AG09319 (cell line): ENCODE measurements around the gene ARAP2.

Source experiments
- DNase-seq: peaks from one replicate; pipeline ENCODE4 v3.0.0-alpha.2; 2010; ENCODE audit warnings: low read depth; ENCODE audit errors: extremely low read depth
- TF ChIP-seq, protein P1 (sequence below): IDR thresholded peaks from 2 replicates; pipeline ENCODE4 v1.5.1; 2011; ENCODE audit warnings: low read depth, mild to moderate bottlenecking, inconsistent platforms, low read length, moderate library complexity

The ARAP2 gene

DNA sequence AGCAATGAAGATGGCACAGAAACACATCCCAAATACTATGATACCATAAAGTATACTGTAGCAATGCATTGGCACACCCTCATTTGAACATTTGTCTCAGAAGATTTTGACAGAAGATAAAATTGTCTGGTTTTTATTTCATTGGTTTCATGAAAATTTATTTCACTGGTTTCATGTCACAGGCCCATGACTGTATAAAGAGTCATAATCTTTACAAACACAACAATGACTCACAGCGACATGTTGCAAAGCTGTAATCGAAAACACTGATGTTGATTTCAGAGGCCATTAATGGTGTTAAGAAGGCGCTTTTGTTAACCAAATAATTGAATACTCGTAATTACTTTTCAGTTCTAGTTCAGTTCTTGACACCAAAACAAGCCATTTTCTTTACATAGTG is 29.0 kb upstream of the ARAP2 start:
- TF ChIP-seq, protein P1, sequence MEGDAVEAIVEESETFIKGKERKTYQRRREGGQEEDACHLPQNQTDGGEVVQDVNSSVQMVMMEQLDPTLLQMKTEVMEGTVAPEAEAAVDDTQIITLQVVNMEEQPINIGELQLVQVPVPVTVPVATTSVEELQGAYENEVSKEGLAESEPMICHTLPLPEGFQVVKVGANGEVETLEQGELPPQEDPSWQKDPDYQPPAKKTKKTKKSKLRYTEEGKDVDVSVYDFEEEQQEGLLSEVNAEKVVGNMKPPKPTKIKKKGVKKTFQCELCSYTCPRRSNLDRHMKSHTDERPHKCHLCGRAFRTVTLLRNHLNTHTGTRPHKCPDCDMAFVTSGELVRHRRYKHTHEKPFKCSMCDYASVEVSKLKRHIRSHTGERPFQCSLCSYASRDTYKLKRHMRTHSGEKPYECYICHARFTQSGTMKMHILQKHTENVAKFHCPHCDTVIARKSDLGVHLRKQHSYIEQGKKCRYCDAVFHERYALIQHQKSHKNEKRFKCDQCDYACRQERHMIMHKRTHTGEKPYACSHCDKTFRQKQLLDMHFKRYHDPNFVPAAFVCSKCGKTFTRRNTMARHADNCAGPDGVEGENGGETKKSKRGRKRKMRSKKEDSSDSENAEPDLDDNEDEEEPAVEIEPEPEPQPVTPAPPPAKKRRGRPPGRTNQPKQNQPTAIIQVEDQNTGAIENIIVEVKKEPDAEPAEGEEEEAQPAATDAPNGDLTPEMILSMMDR, result no peak
- no peak for DNase-seq

DNA sequence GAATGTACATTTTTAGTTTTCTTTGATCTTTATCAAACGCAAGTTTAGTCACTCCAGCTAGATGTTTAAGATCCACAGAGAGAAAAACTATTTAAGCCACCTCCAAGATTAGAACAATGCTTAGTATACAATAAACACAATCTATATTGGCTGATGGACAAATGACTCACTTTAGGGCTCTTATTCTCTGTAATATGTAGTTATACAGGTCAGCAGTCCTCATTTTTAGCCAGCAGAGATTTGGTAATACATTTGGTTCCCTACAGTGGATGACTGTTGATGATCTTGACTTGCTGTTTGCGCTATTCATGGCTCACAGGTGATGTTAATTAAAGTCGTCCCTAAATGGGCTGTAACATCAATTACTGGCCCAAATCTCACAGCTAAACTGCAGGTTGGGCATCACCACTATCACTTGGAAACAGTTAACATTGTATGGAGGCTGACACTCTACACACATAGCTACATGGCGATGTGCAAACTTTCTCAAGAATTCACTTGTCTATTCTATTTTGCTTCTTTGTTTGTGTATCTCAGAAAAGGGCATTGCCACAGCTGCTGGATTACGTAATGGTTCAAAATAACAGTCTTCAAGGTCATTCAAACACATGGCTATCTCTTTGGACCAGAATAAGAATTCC is 25.3 kb upstream of the ARAP2 start:
- TF ChIP-seq, protein P1, result no peak
- no peak for DNase-seq

DNA sequence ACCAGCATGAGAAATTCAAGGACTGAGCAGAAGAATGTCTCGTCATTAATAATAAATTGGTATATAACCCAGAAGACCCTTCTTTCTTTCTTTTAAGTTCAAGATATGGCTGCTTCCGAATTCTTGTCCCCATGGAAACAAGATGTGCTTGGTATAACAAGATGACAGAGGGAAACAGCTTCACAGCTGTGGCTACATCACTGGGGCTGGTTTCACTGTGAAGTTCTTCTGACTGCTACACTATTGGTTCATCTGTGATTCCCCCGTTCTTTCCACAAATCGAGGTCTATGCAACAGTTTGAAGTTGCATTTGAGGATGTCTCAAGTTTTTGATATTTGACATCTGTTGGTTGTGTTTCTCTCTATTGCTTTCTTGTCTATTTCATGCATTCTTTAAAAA is 24.8 kb upstream of the ARAP2 start:
- TF ChIP-seq, protein P1, result no peak
- DNase-seq, result no peak

DNA sequence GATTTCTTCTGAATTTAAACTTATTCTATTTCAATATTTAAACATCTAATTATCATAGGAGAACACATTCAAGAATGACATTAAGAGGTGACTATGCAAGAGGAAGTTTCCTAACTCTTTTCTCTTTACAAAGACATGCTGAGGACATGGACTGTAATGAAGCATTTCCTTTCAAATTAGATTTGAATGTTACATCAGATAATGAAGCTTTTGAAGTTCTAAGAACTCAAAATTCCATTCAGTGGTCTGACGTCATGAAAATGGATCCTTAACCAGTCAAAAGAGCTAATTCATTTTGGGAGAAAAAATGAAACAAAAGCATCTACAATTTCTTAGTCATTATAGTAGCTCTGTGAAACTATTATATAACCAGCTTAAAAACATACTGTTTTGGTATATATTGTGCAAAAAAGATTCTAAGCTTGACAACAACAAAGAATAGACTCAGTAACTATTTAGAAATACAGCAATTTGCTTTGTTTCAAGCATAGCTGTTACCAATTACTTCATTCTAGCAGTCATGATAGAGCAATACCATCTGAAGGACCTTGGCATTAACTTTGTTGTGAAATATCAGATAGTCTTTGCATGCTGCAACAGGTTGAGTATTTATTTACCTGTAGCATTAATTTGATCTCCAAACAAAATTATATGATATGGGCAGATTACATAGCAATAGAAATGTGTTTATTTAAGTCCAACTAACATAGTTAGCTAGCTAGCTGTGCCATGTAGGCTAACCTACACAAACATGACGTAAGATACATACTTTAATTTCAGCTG is 23.4 kb upstream of the ARAP2 start:
- DNase-seq, result no peak
- TF ChIP-seq, protein P1, result no peak

DNA sequence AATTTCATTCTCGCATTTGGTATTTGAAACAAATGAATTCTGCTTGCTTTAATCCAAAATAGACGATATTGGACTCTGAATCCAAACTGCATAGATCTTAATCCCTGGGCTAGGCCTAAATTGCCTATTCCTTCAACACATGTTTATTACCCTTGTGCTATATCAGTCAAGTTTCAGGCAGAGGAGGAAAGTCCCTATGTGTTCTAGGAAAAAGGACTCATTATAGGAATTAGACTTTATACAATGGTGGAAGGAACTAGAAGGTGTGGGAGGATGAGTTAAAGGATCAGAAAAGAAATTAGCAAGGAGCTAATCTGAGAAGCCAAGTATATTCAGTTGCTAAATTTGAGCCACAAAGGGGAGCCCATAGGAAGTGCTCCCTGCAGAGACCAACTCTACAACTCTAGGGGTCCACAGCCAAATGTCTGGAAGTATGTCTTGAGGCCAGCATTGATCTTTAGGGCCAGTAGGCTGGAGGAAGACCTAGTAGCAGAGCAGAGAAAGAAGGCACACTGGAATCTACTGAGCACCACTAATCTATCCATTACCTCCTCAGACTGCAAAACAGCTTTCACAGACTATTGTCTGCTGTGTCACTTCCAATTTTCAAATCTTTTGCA is 20.0 kb upstream of the ARAP2 start:
- no peak for DNase-seq
- TF ChIP-seq, protein P1, result no peak

DNA sequence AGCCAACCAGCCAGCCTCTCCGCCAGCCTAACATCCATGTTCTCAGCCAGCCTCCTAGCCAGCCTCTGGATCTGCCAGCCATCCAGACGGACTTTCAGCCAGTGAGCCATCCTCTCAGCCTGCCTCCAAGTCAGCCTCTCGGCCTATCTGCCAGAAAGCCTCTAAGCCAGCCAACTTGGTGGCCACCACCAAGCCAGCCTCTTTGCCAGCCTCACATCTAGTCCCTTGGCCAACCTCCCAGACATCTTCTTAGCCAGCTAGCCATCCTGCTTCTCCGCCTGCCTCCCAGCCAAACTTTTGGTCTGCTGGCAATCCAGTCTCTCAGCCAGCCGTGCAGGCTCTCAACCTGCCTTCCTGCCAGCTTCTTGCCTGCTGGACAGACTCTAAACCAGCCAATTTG is 16.4 kb upstream of the ARAP2 start:
- TF ChIP-seq, protein P1, result no peak
- DNase-seq, result no peak

DNA sequence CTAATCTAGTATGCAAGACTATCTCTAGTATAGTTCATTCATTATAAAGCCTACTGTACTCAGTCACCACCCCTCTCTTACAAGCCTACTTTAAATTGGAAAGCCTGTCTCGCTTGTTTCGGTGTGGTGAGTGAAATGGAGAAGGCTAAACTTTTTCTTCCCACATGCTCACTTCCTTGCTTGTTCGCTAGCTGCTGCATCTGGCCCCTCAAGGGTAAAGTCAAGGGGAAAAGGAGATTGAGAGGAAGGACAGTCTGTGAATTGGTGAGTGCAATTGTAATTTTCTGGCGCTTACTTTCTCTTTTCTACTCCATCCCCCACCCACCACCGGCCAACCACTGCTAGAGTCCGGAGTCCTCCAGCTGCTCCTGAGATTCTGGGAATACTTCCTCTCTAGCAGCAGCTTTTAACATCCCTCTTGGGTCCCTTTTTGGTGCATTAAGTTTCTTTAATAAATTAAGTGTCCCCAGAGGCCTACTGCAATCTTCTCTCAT is 12.1 kb upstream of the ARAP2 start:
- no peak for DNase-seq
- TF ChIP-seq, protein P1, result no peak
